CD8-positive, alpha-beta memory T cell (primary cell): Measurements from ENCODE around the gene FABP1. TPM values are rescaled to one million over a fixed set of nuclear protein-coding genes. Genes with fewer than 3 reads are reported as not detected.
A peak's percentile ranks its signal among the peaks of the same experiment; 100 is the strongest.

ENCODE experiments used
- CTCF ChIA-PET: fragments of 350-600 bp; sonication (Branson Sonifier 250); formaldehyde crosslinking; loops from one replicate; lab custom pipeline; 2021; ENCODE audit warnings: antibody characterized with exemption; lab: Charles Lee
- POLR2A ChIA-PET: fragments of 350-600 bp; sonication (Branson Sonifier 250); formaldehyde crosslinking; loops from one replicate; lab custom pipeline; 2021; ENCODE audit warnings: antibody characterized with exemption; lab: Charles Lee
- DNase-seq, 5 donors: peaks; one replicate each; pipeline versions ENCODE4 v3.0.0 to v3.0.0-alpha.2; 2020 to 2022; ENCODE audit warnings: mixed read lengths in 1 of 5
- H3K27ac ChIP-seq: one replicate; pipeline ENCODE4 v1.7.0; 2013; ENCODE audit warnings: low read depth, mild to moderate bottlenecking, low read length, moderate library complexity
- H3K27me3 ChIP-seq: 2 replicates; pipeline ENCODE4 v1.7.0; 2013; ENCODE audit warnings: low read length, mild to moderate bottlenecking; ENCODE audit not compliant: insufficient read depth, poor library complexity, severe bottlenecking
- H3K36me3 ChIP-seq: 2 replicates; pipeline ENCODE4 v1.7.0; 2013; ENCODE audit warnings: mild to moderate bottlenecking, low read length, moderate library complexity; ENCODE audit not compliant: insufficient read depth
- H3K4me1 ChIP-seq: 2 replicates; pipeline ENCODE4 v1.7.0; 2013; ENCODE audit warnings: mild to moderate bottlenecking, low read length, moderate library complexity; ENCODE audit not compliant: insufficient read depth
- H3K4me3 ChIP-seq: 2 replicates; pipeline ENCODE4 v1.7.0; 2013; ENCODE audit warnings: mild to moderate bottlenecking, low read length
- H3K9me3 ChIP-seq: 2 replicates; pipeline ENCODE4 v1.7.0; 2013; ENCODE audit warnings: mild to moderate bottlenecking, low read length
- H3K27ac Mint-ChIP-seq, 8 donors: one replicate each; pipeline ENCODE4 v1.8.0; 2020 to 2021; ENCODE audit warnings: mixed read lengths in 8 of 8, mild to moderate bottlenecking in 6 of 8, inconsistent platforms in 3 of 8, moderate library complexity in 3 of 8
- H3K27me3 Mint-ChIP-seq, 2 donors: one replicate each; pipeline ENCODE4 v1.8.0; 2020 to 2021; ENCODE audit warnings: mixed read lengths in 2 of 2, mild to moderate bottlenecking in 1 of 2, moderate library complexity in 1 of 2
- H3K36me3 Mint-ChIP-seq, 3 donors: one replicate each; pipeline ENCODE4 v1.8.0; 2020 to 2021; ENCODE audit warnings: mixed read lengths in 3 of 3, inconsistent platforms in 1 of 3, mild to moderate bottlenecking in 1 of 3
- H3K4me1 Mint-ChIP-seq, 3 donors: one replicate each; pipeline ENCODE4 v1.8.0; 2020 to 2021; ENCODE audit warnings: mixed read lengths in 3 of 3, inconsistent platforms in 1 of 3, mild to moderate bottlenecking in 1 of 3
- H3K4me3 Mint-ChIP-seq, 7 donors: one replicate each; pipeline ENCODE4 v1.8.0; 2020 to 2021; ENCODE audit warnings: mixed read lengths in 7 of 7, mild to moderate bottlenecking in 6 of 7, moderate library complexity in 4 of 7, inconsistent platforms in 2 of 7
- H3K9me3 Mint-ChIP-seq, 5 donors: one replicate each; pipeline ENCODE4 v1.8.0; 2020 to 2022; ENCODE audit warnings: mixed read lengths in 5 of 5, mild to moderate bottlenecking in 3 of 5, moderate library complexity in 2 of 5, inconsistent platforms in 1 of 5
- polyA plus RNA-seq: library from polyadenylated mRNA; unstranded; fragments of 300-500 nt; fragmentation: Illumina TruSeq; gene quantifications from one replicate; pipeline ENCODE4 v1.2.3, GENCODE V29; 2021
- total RNA-seq, 2 experiments: library from RNA; stranded (reverse); gene quantifications; one replicate each; pipeline ENCODE4 v1.2.3, GENCODE V29; 2021

Gene FABP1
- total and polyA plus RNA-seq, 3 experiments from 2014 or later = not detected

GRCh38 chr2:88100489-88100858 is 27.4 kb downstream of the FABP1 start:
- Histone ChIP-seq H3K27ac (no peak overlapping the region), H3K36me3 (no peaks in the 10 kb centered on the region), H3K27me3 (no peaks in the 10 kb centered on the region), H3K4me3 (no peak overlapping the region), H3K9me3 (no peaks in the 10 kb centered on the region), H3K4me1 (no peaks in the 10 kb centered on the region)
- no peak overlapping the region for H3K4me3 Mint-ChIP-seq
- no peaks in the 10 kb centered on the region for H3K4me1 Mint-ChIP-seq
- H3K9me3 Mint-ChIP-seq = no peaks in the 10 kb centered on the region
- ChIA-PET CTCF (no interaction called here), POLR2A (interaction anchor here (0.5 kb wide), 1 partner anchor 11 kb away, joined by 4 read pairs; no protein-coding TSS in a partner anchor)
- H3K36me3 Mint-ChIP-seq = no peaks in the 10 kb centered on the region
- H3K27me3 Mint-ChIP-seq = peaks cover 5 to 20% of the 10 kb centered on the region in 2 donors
- H3K27ac Mint-ChIP-seq = no peak overlapping the region
- DNase-seq = no peak

GRCh38 chr2:88099798-88100488 is 27.9 kb downstream of the FABP1 start:
- no peaks in the 10 kb centered on the region for H3K36me3 ChIP-seq
- no peaks in the 10 kb centered on the region for H3K27me3 ChIP-seq
- Mint-ChIP-seq H3K27me3 (peaks cover 5 to 17% of the 10 kb centered on the region in 2 donors), H3K27ac (no peak overlapping the region), H3K36me3 (no peaks in the 10 kb centered on the region), H3K4me3 (no peak overlapping the region), H3K4me1 (no peaks in the 10 kb centered on the region), H3K9me3 (no peaks in the 10 kb centered on the region)
- H3K4me3 ChIP-seq = no peak overlapping the region
- no peak for DNase-seq
- CTCF ChIA-PET = no interaction called here
- POLR2A ChIA-PET = no interaction called here
- no peaks in the 10 kb centered on the region for H3K9me3 ChIP-seq
- no peaks in the 10 kb centered on the region for H3K4me1 ChIP-seq
- no peak overlapping the region for H3K27ac ChIP-seq

GRCh38 chr2:88098558-88098900 is 29.3 kb downstream of the FABP1 start:
- no peak overlapping the region for H3K27ac ChIP-seq
- H3K4me1 Mint-ChIP-seq = no peaks in the 10 kb centered on the region
- peaks cover 6 to 11% of the 10 kb centered on the region in 2 donors for H3K27me3 Mint-ChIP-seq
- no peaks in the 10 kb centered on the region for H3K4me1 ChIP-seq
- H3K4me3 ChIP-seq = no peak overlapping the region
- H3K27ac Mint-ChIP-seq = no peak overlapping the region
- no peak for DNase-seq
- H3K4me3 Mint-ChIP-seq = no peak overlapping the region
- H3K27me3 ChIP-seq = no peaks in the 10 kb centered on the region
- CTCF ChIA-PET = no interaction called here
- POLR2A ChIA-PET = no interaction called here
- no peaks in the 10 kb centered on the region for H3K9me3 ChIP-seq
- H3K36me3 Mint-ChIP-seq = no peaks in the 10 kb centered on the region
- H3K9me3 Mint-ChIP-seq = no peaks in the 10 kb centered on the region
- no peaks in the 10 kb centered on the region for H3K36me3 ChIP-seq

GRCh38 chr2:88097891-88098557 is 29.8 kb downstream of the FABP1 start:
- Mint-ChIP-seq H3K9me3 (no peaks in the 10 kb centered on the region), H3K4me3 (no peak overlapping the region), H3K27ac (no peak overlapping the region), H3K36me3 (no peaks in the 10 kb centered on the region), H3K4me1 (no peaks in the 10 kb centered on the region), H3K27me3 (peaks cover 6 to 7% of the 10 kb centered on the region in 2 donors)
- no peaks in the 10 kb centered on the region for H3K27me3 ChIP-seq
- no peak overlapping the region for H3K27ac ChIP-seq
- H3K4me3 ChIP-seq = no peak overlapping the region
- POLR2A ChIA-PET = no interaction called here
- DNase-seq = no peak
- no peaks in the 10 kb centered on the region for H3K9me3 ChIP-seq
- CTCF ChIA-PET = no interaction called here
- no peaks in the 10 kb centered on the region for H3K4me1 ChIP-seq
- H3K36me3 ChIP-seq = no peaks in the 10 kb centered on the region

GRCh38 chr2:88097192-88097591 is 30.7 kb downstream of the FABP1 start:
- Mint-ChIP-seq H3K9me3 (no peaks in the 10 kb centered on the region), H3K27ac (no peak overlapping the region), H3K36me3 (no peaks in the 10 kb centered on the region), H3K27me3 (peaks cover 0 to 5% of the 10 kb centered on the region in 2 donors), H3K4me1 (no peaks in the 10 kb centered on the region), H3K4me3 (no peak overlapping the region)
- H3K36me3 ChIP-seq = no peaks in the 10 kb centered on the region
- H3K4me3 ChIP-seq = no peak overlapping the region
- no peak for DNase-seq
- ChIA-PET CTCF (no interaction called here), POLR2A (no interaction called here)
- no peak overlapping the region for H3K27ac ChIP-seq
- no peaks in the 10 kb centered on the region for H3K9me3 ChIP-seq
- H3K27me3 ChIP-seq = no peaks in the 10 kb centered on the region
- H3K4me1 ChIP-seq = no peaks in the 10 kb centered on the region

- H3K4me3 ChIP-seq = no peak overlapping the region
- H3K27me3 Mint-ChIP-seq = peaks cover 0 to 5% of the 10 kb centered on the region in 2 donors
- no peak for DNase-seq
- H3K4me3 Mint-ChIP-seq = no peak overlapping the region
- H3K36me3 ChIP-seq = no peaks in the 10 kb centered on the region
- POLR2A ChIA-PET = no interaction called here
- no peaks in the 10 kb centered on the region for H3K4me1 ChIP-seq
- peak overlapping the region in 1 of 8 donors; percentile 6 for H3K27ac Mint-ChIP-seq
- no peaks in the 10 kb centered on the region for H3K27me3 ChIP-seq
- H3K9me3 ChIP-seq = no peaks in the 10 kb centered on the region
- no peaks in the 10 kb centered on the region for H3K36me3 Mint-ChIP-seq
- H3K4me1 Mint-ChIP-seq = no peaks in the 10 kb centered on the region
- H3K27ac ChIP-seq = no peak overlapping the region
- no peaks in the 10 kb centered on the region for H3K9me3 Mint-ChIP-seq
- CTCF ChIA-PET = no interaction called here
Observed at GRCh38 chr2:88096708-88097107, 31.2 kb downstream of the FABP1 start.

- DNase-seq = no peak
- Mint-ChIP-seq H3K9me3 (no peaks in the 10 kb centered on the region), H3K27me3 (peaks cover 0 to 5% of the 10 kb centered on the region in 2 donors), H3K36me3 (no peaks in the 10 kb centered on the region), H3K27ac (peak overlapping the region in 1 of 8 donors; percentile 22), H3K4me1 (peaks cover 7 to 12% (median 11%) of the 10 kb centered on the region in 3 donors), H3K4me3 (no peak overlapping the region)
- POLR2A ChIA-PET = no interaction called here
- no peaks in the 10 kb centered on the region for H3K9me3 ChIP-seq
- H3K27me3 ChIP-seq = no peaks in the 10 kb centered on the region
- no peak overlapping the region for H3K27ac ChIP-seq
- CTCF ChIA-PET = no interaction called here
- peaks cover 13% of the 10 kb centered on the region for H3K4me1 ChIP-seq
- no peaks in the 10 kb centered on the region for H3K36me3 ChIP-seq
- H3K4me3 ChIP-seq = no peak overlapping the region
Observed at GRCh38 chr2:88095022-88095421, 32.8 kb downstream of the FABP1 start.

GRCh38 chr2:88092773-88093172 is 35.1 kb downstream of the FABP1 start:
- Mint-ChIP-seq H3K4me3 (no peak overlapping the region), H3K36me3 (no peaks in the 10 kb centered on the region), H3K4me1 (peaks cover 11 to 15% (median 11%) of the 10 kb centered on the region in 3 donors), H3K9me3 (no peaks in the 10 kb centered on the region), H3K27ac (no peak overlapping the region), H3K27me3 (peaks cover 0 to 5% of the 10 kb centered on the region in 2 donors)
- Histone ChIP-seq H3K4me3 (no peak overlapping the region), H3K9me3 (no peaks in the 10 kb centered on the region), H3K36me3 (no peaks in the 10 kb centered on the region), H3K27me3 (no peaks in the 10 kb centered on the region), H3K27ac (no peak overlapping the region), H3K4me1 (peaks cover 15% of the 10 kb centered on the region)
- POLR2A ChIA-PET = interaction anchor here (0.5 kb wide), 1 partner anchor 77 kb away, joined by 3 read pairs; no protein-coding TSS in a partner anchor
- DNase-seq = no peak
- CTCF ChIA-PET = no interaction called here
